Stimulated activated CD4-positive, alpha-beta T cell treated with anti-CD3 and anti-CD28 coated beads, Interleukin-1b, Interleukin-23, amount 100 ng/mL, for 4 hours (primary cell): ENCODE results near the gene SLC26A2.
"Not testable (repeated sequence)": the region's sequence is repeated elsewhere in the genome, so short reads cannot be mapped to it uniquely, and the experiment has no call there.

ENCODE experiments used
- DNase-seq, 2 donors: peaks; one replicate each; pipeline ENCODE4 v3.0.0-alpha.2; 2020; ENCODE audit warnings: low read depth in 2 of 2

Gene SLC26A2

GRCh38 chr5:149937610-149938009 is 22.9 kb upstream of the SLC26A2 start:
- no peak for DNase-seq

- no peak for DNase-seq
Observed at GRCh38 chr5:149938279-149938678, 22.3 kb upstream of the SLC26A2 start.

- no peak for DNase-seq
Observed at GRCh38 chr5:149938791-149939358, 21.7 kb upstream of the SLC26A2 start.

GRCh38 chr5:149939546-149939945 is 21.0 kb upstream of the SLC26A2 start:
- no peak for DNase-seq

- no peak for DNase-seq
Observed at GRCh38 chr5:149940077-149940574, 20.4 kb upstream of the SLC26A2 start.

- no peak for DNase-seq
Observed at GRCh38 chr5:149940941-149941644, 19.5 kb upstream of the SLC26A2 start.

GRCh38 chr5:149941795-149942194 is 18.8 kb upstream of the SLC26A2 start:
- no peak for DNase-seq

- DNase-seq = no peak
Observed at GRCh38 chr5:149942199-149942598, 18.4 kb upstream of the SLC26A2 start.

GRCh38 chr5:149942741-149943169 is 17.8 kb upstream of the SLC26A2 start:
- not testable (repeated sequence) for DNase-seq

- not testable (repeated sequence) for DNase-seq
Observed at GRCh38 chr5:149943177-149943949, 17.2 kb upstream of the SLC26A2 start.

- DNase-seq = no peak
Observed at GRCh38 chr5:149944666-149945065, 15.9 kb upstream of the SLC26A2 start, which contains the start of gene PDE6A. Gene PDE6A (minus strand): TSS chr5:149944793. CDS start chr5:149944673, 120 bp downstream.

GRCh38 chr5:149946118-149946517 is 14.4 kb upstream of the SLC26A2 start:
- DNase-seq = no peak

- no peak for DNase-seq
Observed at GRCh38 chr5:149948993-149949392, 11.6 kb upstream of the SLC26A2 start.

- DNase-seq = no peak
Observed at GRCh38 chr5:149951138-149951749, 9.3 kb upstream of the SLC26A2 start.

GRCh38 chr5:149953436-149954121 is 7.0 kb upstream of the SLC26A2 start:
- no peak for DNase-seq

- no peak for DNase-seq
Observed at GRCh38 chr5:149954798-149955197, 5.8 kb upstream of the SLC26A2 start.

- DNase-seq = no peak
Observed at GRCh38 chr5:149956685-149957084, 3.9 kb upstream of the SLC26A2 start.

- no peak for DNase-seq
Observed at GRCh38 chr5:149957855-149958254, 2.7 kb upstream of the SLC26A2 start.

GRCh38 chr5:149959406-149960236 is 937 bp upstream of the SLC26A2 start:
- peak; percentile 25 to 46 for DNase-seq

GRCh38 chr5:149961186-149961685 is 678 bp downstream of the SLC26A2 start:
- DNase-seq = no peak
